ENCODE data around the gene CTSZ. TPM values are rescaled to one million over a fixed set of nuclear protein-coding genes. Genes with fewer than 3 reads are reported as not detected.

The CTSZ gene
- total RNA-seq, 1 donor from 2014 or later, result 17.2 TPM

- Mint-ChIP-seq H3K4me1 (ENCODE audit: unreplicated experiment) (peaks cover 11% of the 10 kb centered on the region), H3K27me3 (ENCODE audit: unreplicated experiment) (peaks cover 17% of the 10 kb centered on the region), H3K27ac (ENCODE audit: unreplicated experiment) (no peak overlapping the region), H3K9me3 (ENCODE audit: unreplicated experiment) (no peaks in the 10 kb centered on the region), H3K36me3 (ENCODE audit: unreplicated experiment) (no peaks in the 10 kb centered on the region), H3K4me3 (ENCODE audit: unreplicated experiment) (peak overlapping the region; percentile 23)
- no peak for TF ChIP-seq CTCF (IDR thresholded peaks at IDR 0.05)
- DNase-seq (ENCODE audit: extremely low spot score, unreplicated experiment), result no peak
Observed at GRCh38 chr20:59047938-59048680, 41.1 kb upstream of the CTSZ start.

DNA sequence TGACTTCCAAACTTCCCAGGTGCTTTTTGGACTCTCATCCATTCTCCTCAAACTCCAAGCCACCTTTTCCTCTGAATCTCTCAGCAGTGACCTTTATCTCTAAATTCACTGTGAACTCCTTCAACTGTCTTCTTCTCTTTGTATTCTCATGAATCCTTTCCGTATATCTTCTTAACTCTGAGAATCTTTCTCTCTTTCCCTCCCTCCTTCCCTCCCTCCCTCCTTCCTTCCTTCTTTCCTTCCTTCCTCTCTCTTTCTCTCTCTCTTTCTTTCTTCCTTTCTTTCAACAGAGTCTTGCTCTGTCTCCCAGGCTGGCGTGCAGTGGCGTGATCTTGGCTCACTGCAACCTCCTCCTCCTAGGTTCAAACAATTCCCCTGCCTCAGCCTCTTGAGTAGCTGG is 39.8 kb upstream of the CTSZ start:
- Mint-ChIP-seq H3K27ac (ENCODE audit: unreplicated experiment) (no peak overlapping the region), H3K36me3 (ENCODE audit: unreplicated experiment) (no peaks in the 10 kb centered on the region), H3K4me3 (ENCODE audit: unreplicated experiment) (no peak overlapping the region), H3K9me3 (ENCODE audit: unreplicated experiment) (no peaks in the 10 kb centered on the region), H3K4me1 (ENCODE audit: unreplicated experiment) (peaks cover 15% of the 10 kb centered on the region), H3K27me3 (ENCODE audit: unreplicated experiment) (peaks cover 12% of the 10 kb centered on the region)
- no peak for DNase-seq (ENCODE audit: extremely low spot score, unreplicated experiment)
- no peak for TF ChIP-seq CTCF (IDR thresholded peaks at IDR 0.05)

DNA sequence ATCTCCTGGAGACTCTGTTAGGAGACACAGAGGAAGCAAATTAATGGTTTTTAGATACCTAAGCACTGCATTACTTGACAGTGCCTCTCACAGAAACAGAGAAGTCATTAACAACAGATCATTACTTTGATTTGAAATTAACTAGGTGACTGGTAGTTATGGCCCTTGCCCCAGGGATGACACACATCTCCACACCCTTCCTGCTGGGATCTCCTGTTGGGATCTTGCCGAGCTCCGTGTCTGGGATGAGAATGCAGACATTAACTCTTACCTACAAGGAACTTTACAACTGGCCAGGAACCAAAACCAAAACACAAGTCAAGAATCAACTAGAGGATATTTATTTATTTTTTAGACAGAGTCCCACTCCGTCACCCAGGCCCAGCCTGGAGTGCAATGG is 37.7 kb upstream of the CTSZ start:
- H3K9me3 Mint-ChIP-seq (ENCODE audit: unreplicated experiment), result no peaks in the 10 kb centered on the region
- peaks cover 4% of the 10 kb centered on the region for H3K36me3 Mint-ChIP-seq (ENCODE audit: unreplicated experiment)
- DNase-seq (ENCODE audit: extremely low spot score, unreplicated experiment), result no peak
- H3K27me3 Mint-ChIP-seq (ENCODE audit: unreplicated experiment), result peaks cover 5% of the 10 kb centered on the region
- no peak overlapping the region for H3K4me3 Mint-ChIP-seq (ENCODE audit: unreplicated experiment)
- peaks cover 36% of the 10 kb centered on the region for H3K4me1 Mint-ChIP-seq (ENCODE audit: unreplicated experiment)
- H3K27ac Mint-ChIP-seq (ENCODE audit: unreplicated experiment), result no peak overlapping the region
- no peak for TF ChIP-seq CTCF (IDR thresholded peaks at IDR 0.05)

DNA sequence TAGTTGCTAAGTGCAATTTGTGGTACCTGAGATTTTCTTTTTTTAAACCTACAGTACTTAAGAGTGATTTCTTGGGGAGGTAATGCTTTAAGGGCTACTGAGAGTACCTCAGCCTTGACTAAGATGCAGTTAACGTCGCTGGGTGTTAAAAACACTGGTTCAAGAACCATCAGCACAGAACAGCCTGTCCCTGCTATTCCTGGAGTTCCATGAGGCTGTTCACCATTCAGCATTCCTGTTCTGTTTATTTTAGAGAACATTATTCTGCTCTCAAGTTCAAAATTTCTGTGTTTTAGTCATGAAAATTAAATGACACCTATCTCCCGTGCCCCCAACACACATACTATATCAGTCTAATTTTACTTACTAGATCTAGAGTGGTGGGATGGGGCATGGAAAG is 37.2 kb upstream of the CTSZ start:
- no peak for DNase-seq (ENCODE audit: extremely low spot score, unreplicated experiment)
- Mint-ChIP-seq H3K27ac (ENCODE audit: unreplicated experiment) (no peak overlapping the region), H3K27me3 (ENCODE audit: unreplicated experiment) (peaks cover 2% of the 10 kb centered on the region), H3K36me3 (ENCODE audit: unreplicated experiment) (peaks cover 4% of the 10 kb centered on the region), H3K4me1 (ENCODE audit: unreplicated experiment) (peaks cover 36% of the 10 kb centered on the region), H3K4me3 (ENCODE audit: unreplicated experiment) (no peak overlapping the region), H3K9me3 (ENCODE audit: unreplicated experiment) (no peaks in the 10 kb centered on the region)
- TF ChIP-seq CTCF (IDR thresholded peaks at IDR 0.05), result no peak

- Mint-ChIP-seq H3K27ac (ENCODE audit: unreplicated experiment) (no peak overlapping the region), H3K36me3 (ENCODE audit: unreplicated experiment) (peaks cover 4% of the 10 kb centered on the region), H3K27me3 (ENCODE audit: unreplicated experiment) (no peaks in the 10 kb centered on the region), H3K9me3 (ENCODE audit: unreplicated experiment) (no peaks in the 10 kb centered on the region), H3K4me3 (ENCODE audit: unreplicated experiment) (peak overlapping the region; percentile 58), H3K4me1 (ENCODE audit: unreplicated experiment) (peaks cover 39% of the 10 kb centered on the region)
- no peak for DNase-seq (ENCODE audit: extremely low spot score, unreplicated experiment)
- no peak for TF ChIP-seq CTCF (IDR thresholded peaks at IDR 0.05)
Observed at GRCh38 chr20:59043698-59044097, 36.6 kb upstream of the CTSZ start.
